OCI-LY7 (cell line): ENCODE results near the gene GLTP.

Experiments used
- EZH2phosphoT487 ChIP-seq: fragments of 200-600 bp; sonication (generic); IDR thresholded peaks from 2 replicates; pipeline ENCODE4 v1.6.1; 2018; ENCODE audit warnings: low read depth, borderline replicate concordance, mild to moderate bottlenecking, mixed run types, antibody characterized with exemption, low read length, moderate library complexity, mixed read lengths
- TF ChIP-seq, protein P1 (sequence below): fragments of 200-600 bp; sonication (generic); conservative IDR thresholded peaks from 2 replicates; pipeline ENCODE4 v1.5.1; 2014; ENCODE audit warnings: mild to moderate bottlenecking, antibody characterized with exemption, low read length, moderate library complexity, mixed read lengths

DNA sequence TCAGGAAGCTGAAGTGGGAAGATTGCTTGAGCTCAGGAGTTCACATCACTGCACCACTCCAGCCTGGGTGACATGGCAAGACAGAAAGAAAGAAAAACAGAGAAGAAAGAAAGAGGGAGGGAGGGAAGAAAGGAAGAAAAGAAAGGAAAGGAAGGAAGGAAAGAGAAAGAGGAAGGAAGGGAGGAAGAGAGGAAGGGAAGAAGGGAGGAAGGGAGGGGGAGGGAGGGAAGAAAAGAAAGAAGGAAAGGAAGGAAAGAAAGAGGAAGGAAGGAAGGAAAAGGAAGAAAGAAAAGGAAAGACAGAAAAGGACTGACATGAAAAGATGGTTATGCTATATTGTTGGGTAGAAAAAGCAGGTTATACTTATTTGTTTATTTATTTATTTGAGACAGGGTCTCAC, 3.9 kb downstream of the GLTP start:
- TF ChIP-seq, protein P1, sequence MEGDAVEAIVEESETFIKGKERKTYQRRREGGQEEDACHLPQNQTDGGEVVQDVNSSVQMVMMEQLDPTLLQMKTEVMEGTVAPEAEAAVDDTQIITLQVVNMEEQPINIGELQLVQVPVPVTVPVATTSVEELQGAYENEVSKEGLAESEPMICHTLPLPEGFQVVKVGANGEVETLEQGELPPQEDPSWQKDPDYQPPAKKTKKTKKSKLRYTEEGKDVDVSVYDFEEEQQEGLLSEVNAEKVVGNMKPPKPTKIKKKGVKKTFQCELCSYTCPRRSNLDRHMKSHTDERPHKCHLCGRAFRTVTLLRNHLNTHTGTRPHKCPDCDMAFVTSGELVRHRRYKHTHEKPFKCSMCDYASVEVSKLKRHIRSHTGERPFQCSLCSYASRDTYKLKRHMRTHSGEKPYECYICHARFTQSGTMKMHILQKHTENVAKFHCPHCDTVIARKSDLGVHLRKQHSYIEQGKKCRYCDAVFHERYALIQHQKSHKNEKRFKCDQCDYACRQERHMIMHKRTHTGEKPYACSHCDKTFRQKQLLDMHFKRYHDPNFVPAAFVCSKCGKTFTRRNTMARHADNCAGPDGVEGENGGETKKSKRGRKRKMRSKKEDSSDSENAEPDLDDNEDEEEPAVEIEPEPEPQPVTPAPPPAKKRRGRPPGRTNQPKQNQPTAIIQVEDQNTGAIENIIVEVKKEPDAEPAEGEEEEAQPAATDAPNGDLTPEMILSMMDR, result no peak
- no peak for TF ChIP-seq EZH2phosphoT487
